HepG2 (cell line): Measurements from ENCODE around the gene TSSK3. TPM values are rescaled to one million over a fixed set of nuclear protein-coding genes. Genes with fewer than 3 reads are reported as not detected.
A peak's percentile ranks its signal among the peaks of the same experiment; 100 is the strongest.

Source experiments
- BRCA1 ChIP-seq: sonication (generic); formaldehyde crosslinking; IDR thresholded peaks from 2 replicates; pipeline ENCODE4 v1.4.0; 2020; ENCODE audit warnings: missing genetic modification reagents
- CBX1 ChIP-seq: IDR thresholded peaks from one replicate; pipeline ENCODE4 v1.6.1; 2016; ENCODE audit warnings: antibody characterized with exemption, low read depth
- ETV5 ChIP-seq: IDR thresholded peaks from 2 replicates; pipeline ENCODE4 v1.6.1; 2018; ENCODE audit warnings: missing biosample characterization, missing genetic modification reagents, inconsistent platforms, borderline replicate concordance
- JUN ChIP-seq: sonication (generic); formaldehyde crosslinking; IDR thresholded peaks from 2 replicates; pipeline ENCODE4 v1.4.0; 2020; ENCODE audit warnings: mild to moderate bottlenecking, missing genetic modification reagents
- KMT2A ChIP-seq: sonication (generic); formaldehyde crosslinking; IDR thresholded peaks from 2 replicates; pipeline ENCODE4 v1.4.0; 2020; ENCODE audit warnings: missing genetic modification reagents
- MTA3 ChIP-seq: sonication (generic); formaldehyde crosslinking; IDR thresholded peaks from 2 replicates; pipeline ENCODE4 v1.4.0; 2020; ENCODE audit warnings: missing genetic modification reagents
- NKX3-1 ChIP-seq: sonication (generic); formaldehyde crosslinking; IDR thresholded peaks from 2 replicates; pipeline ENCODE4 v1.5.0; 2020; ENCODE audit warnings: missing genetic modification reagents
- SATB2 ChIP-seq: sonication (generic); formaldehyde crosslinking; IDR thresholded peaks from 2 replicates; pipeline ENCODE4 v1.5.0; 2020; ENCODE audit warnings: missing genetic modification reagents
- ZBTB21 ChIP-seq: sonication (generic); formaldehyde crosslinking; IDR thresholded peaks from 2 replicates; pipeline ENCODE4 v1.4.0; 2020; ENCODE audit warnings: missing genetic modification reagents
- ZMYM3 ChIP-seq: sonication (generic); formaldehyde crosslinking; IDR thresholded peaks from 2 replicates; pipeline ENCODE4 v1.5.1; 2020; ENCODE audit warnings: mild to moderate bottlenecking, missing genetic modification reagents
- ZMYM4 ChIP-seq: sonication (generic); formaldehyde crosslinking; IDR thresholded peaks from 2 replicates; pipeline ENCODE4 v1.8.1; 2023; ENCODE audit warnings: mild to moderate bottlenecking, missing genetic modification reagents
- ZNF138 ChIP-seq: sonication (generic); formaldehyde crosslinking; IDR thresholded peaks from 2 replicates; pipeline ENCODE4 v1.5.0; 2020; ENCODE audit warnings: mild to moderate bottlenecking, low read depth, missing genetic modification reagents
- ZNF674 ChIP-seq: sonication (generic); formaldehyde crosslinking; IDR thresholded peaks from 2 replicates; pipeline ENCODE4 v1.5.0; 2020; ENCODE audit warnings: low read depth, mild to moderate bottlenecking, missing genetic modification reagents
- ZNF773 ChIP-seq: sonication (generic); formaldehyde crosslinking; IDR thresholded peaks from 2 replicates; pipeline ENCODE4 v1.4.0; 2020; ENCODE audit warnings: missing genetic modification reagents, borderline replicate concordance
- polyA plus RNA-seq, 8 experiments: library from polyadenylated mRNA; depleted of rRNA in 3 of 8; stranded (reverse) in 7 of 8; unstranded in 1 of 8; fragments of >200 nt; fragmentation: Illumina TruSeq in 4 of 8; extraction: Trizol in 4 of 8; gene quantifications; 2 replicates each; pipeline versions ENCODE4 v1.2.1 to v1.2.3, GENCODE V29; 2011 to 2016; ENCODE audit warnings: low read depth in 4 of 8, missing spikeins in 1 of 8, mixed read lengths in 1 of 8; ENCODE audit not compliant: insufficient read depth in 1 of 8
- total RNA-seq, 5 experiments: library from RNA; depleted of rRNA; stranded (reverse); fragments of >200 nt; fragmentation: Illumina TruSeq; extraction: Trizol; gene quantifications; 2 replicates each; pipeline ENCODE4 v1.2.3, GENCODE V29; 2016; ENCODE audit warnings: low read depth in 1 of 5
- TF ChIP-seq, protein P1 (sequence below): sonication (generic); formaldehyde crosslinking; IDR thresholded peaks from 2 replicates; pipeline ENCODE4 v1.5.0; 2020; ENCODE audit warnings: mild to moderate bottlenecking, missing genetic modification reagents
- TF ChIP-seq, protein P2 (sequence below): IDR thresholded peaks from 2 replicates; pipeline ENCODE4 v1.6.1; 2018; ENCODE audit warnings: missing genetic modification reagents
- TF ChIP-seq, protein P3 (sequence below): sonication (generic); formaldehyde crosslinking; IDR thresholded peaks from 2 replicates; pipeline ENCODE4; 2020; ENCODE audit warnings: missing genetic modification reagents, mild to moderate bottlenecking, borderline replicate concordance
- TF ChIP-seq, protein P4 (sequence below): sonication (generic); formaldehyde crosslinking; IDR thresholded peaks from 2 replicates; pipeline ENCODE4 v1.4.0; 2020; ENCODE audit warnings: mild to moderate bottlenecking, missing genetic modification reagents, borderline replicate concordance

Gene TSSK3
- total and polyA plus RNA-seq, 2 of the 13 experiments (the other 11 are each of a cell fraction or from before 2014, with no cell fraction given), result 1.0 to 1.1 TPM

DNA sequence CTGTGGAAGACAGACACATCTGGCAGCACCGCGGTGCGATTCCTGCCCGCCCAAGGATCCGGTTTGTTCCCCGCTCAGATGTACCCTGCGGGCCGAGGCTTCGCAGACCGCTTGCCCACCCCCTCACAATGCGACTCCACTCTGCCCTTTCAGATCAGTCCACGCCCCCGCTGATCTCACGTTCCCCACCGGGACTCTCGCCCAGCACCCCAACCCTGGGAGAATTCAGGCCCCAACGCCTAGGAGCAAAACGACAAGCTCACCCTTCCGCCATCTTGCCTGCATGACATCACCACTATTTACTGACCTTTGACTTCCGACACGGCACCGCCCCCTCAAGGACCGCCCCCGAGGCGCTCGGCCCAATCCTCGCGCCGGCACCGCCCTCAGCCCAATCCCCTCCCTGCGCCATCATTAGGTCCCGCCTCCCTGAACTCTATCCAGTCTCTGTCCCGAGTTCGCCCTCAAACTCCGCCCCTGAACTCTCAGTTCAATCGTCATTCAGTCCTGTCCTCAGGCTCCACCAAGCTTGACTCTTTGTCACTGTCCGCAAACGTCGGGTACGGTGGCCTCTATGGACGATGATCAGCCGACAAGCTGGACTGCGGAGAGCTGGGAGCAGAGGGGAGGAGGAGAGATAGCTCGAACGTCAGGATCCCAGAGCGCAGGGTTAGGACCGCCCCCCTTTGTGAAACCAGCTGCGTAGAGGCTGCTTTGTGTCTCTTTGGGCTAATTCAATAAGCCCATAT, 32.0 kb downstream of the TSSK3 start, which contains the start of gene BSDC1 (continued):
- 0 out of 2 replicates have a peak, but pooled peaks have one; percentile 67 for TF ChIP-seq NKX3-1 (CRISPR knock-in tag)
- TF ChIP-seq ZNF674 (CRISPR knock-in tag), result 0 out of 2 replicates have a peak, but pooled peaks have one; percentile 79
- TF ChIP-seq, protein P1, sequence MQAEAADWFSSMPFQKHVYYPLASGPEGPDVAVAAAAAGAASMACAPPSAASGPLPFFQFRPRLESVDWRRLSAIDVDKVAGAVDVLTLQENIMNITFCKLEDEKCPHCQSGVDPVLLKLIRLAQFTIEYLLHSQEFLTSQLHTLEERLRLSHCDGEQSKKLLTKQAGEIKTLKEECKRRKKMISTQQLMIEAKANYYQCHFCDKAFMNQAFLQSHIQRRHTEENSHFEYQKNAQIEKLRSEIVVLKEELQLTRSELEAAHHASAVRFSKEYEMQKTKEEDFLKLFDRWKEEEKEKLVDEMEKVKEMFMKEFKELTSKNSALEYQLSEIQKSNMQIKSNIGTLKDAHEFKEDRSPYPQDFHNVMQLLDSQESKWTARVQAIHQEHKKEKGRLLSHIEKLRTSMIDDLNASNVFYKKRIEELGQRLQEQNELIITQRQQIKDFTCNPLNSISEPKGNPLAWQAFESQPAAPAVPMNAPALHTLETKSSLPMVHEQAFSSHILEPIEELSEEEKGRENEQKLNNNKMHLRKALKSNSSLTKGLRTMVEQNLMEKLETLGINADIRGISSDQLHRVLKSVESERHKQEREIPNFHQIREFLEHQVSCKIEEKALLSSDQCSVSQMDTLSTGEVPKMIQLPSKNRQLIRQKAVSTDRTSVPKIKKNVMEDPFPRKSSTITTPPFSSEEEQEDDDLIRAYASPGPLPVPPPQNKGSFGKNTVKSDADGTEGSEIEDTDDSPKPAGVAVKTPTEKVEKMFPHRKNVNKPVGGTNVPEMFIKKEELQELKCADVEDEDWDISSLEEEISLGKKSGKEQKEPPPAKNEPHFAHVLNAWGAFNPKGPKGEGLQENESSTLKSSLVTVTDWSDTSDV (CRISPR knock-in tag), result no peak
- TF ChIP-seq ETV5 (CRISPR knock-in tag), result no peak; the same call in 1 of the 2 replicates
- TF ChIP-seq, protein P2, sequence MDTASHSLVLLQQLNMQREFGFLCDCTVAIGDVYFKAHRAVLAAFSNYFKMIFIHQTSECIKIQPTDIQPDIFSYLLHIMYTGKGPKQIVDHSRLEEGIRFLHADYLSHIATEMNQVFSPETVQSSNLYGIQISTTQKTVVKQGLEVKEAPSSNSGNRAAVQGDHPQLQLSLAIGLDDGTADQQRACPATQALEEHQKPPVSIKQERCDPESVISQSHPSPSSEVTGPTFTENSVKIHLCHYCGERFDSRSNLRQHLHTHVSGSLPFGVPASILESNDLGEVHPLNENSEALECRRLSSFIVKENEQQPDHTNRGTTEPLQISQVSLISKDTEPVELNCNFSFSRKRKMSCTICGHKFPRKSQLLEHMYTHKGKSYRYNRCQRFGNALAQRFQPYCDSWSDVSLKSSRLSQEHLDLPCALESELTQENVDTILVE (CRISPR knock-in tag), result peak; percentile 86
- no peak for TF ChIP-seq MTA3 (CRISPR knock-in tag)
- peak; percentile 93; the same call in 1 of the 2 replicates for TF ChIP-seq JUN (CRISPR knock-in tag)
- TF ChIP-seq, protein P3, sequence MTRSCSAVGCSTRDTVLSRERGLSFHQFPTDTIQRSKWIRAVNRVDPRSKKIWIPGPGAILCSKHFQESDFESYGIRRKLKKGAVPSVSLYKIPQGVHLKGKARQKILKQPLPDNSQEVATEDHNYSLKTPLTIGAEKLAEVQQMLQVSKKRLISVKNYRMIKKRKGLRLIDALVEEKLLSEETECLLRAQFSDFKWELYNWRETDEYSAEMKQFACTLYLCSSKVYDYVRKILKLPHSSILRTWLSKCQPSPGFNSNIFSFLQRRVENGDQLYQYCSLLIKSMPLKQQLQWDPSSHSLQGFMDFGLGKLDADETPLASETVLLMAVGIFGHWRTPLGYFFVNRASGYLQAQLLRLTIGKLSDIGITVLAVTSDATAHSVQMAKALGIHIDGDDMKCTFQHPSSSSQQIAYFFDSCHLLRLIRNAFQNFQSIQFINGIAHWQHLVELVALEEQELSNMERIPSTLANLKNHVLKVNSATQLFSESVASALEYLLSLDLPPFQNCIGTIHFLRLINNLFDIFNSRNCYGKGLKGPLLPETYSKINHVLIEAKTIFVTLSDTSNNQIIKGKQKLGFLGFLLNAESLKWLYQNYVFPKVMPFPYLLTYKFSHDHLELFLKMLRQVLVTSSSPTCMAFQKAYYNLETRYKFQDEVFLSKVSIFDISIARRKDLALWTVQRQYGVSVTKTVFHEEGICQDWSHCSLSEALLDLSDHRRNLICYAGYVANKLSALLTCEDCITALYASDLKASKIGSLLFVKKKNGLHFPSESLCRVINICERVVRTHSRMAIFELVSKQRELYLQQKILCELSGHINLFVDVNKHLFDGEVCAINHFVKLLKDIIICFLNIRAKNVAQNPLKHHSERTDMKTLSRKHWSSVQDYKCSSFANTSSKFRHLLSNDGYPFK (CRISPR knock-in tag), result peak; percentile 82
- no peak for TF ChIP-seq SATB2 (CRISPR knock-in tag)
- no peak for TF ChIP-seq ZMYM3
- peak; percentile 57; the same call in 1 of the 2 replicates for TF ChIP-seq ZNF773
- peak; percentile 76; the same call in 1 of the 2 replicates for TF ChIP-seq KMT2A (CRISPR knock-in tag)
- peak; percentile 30; the same call in 1 of the 2 replicates for TF ChIP-seq ZBTB21
- peak; percentile 55 for TF ChIP-seq CBX1
- peak; percentile 89 for TF ChIP-seq ZMYM4
- peak; percentile 60; the same call in 1 of the 2 replicates for TF ChIP-seq ZNF138 (CRISPR knock-in tag)
- TF ChIP-seq BRCA1, result no peak
- TF ChIP-seq, protein P4, sequence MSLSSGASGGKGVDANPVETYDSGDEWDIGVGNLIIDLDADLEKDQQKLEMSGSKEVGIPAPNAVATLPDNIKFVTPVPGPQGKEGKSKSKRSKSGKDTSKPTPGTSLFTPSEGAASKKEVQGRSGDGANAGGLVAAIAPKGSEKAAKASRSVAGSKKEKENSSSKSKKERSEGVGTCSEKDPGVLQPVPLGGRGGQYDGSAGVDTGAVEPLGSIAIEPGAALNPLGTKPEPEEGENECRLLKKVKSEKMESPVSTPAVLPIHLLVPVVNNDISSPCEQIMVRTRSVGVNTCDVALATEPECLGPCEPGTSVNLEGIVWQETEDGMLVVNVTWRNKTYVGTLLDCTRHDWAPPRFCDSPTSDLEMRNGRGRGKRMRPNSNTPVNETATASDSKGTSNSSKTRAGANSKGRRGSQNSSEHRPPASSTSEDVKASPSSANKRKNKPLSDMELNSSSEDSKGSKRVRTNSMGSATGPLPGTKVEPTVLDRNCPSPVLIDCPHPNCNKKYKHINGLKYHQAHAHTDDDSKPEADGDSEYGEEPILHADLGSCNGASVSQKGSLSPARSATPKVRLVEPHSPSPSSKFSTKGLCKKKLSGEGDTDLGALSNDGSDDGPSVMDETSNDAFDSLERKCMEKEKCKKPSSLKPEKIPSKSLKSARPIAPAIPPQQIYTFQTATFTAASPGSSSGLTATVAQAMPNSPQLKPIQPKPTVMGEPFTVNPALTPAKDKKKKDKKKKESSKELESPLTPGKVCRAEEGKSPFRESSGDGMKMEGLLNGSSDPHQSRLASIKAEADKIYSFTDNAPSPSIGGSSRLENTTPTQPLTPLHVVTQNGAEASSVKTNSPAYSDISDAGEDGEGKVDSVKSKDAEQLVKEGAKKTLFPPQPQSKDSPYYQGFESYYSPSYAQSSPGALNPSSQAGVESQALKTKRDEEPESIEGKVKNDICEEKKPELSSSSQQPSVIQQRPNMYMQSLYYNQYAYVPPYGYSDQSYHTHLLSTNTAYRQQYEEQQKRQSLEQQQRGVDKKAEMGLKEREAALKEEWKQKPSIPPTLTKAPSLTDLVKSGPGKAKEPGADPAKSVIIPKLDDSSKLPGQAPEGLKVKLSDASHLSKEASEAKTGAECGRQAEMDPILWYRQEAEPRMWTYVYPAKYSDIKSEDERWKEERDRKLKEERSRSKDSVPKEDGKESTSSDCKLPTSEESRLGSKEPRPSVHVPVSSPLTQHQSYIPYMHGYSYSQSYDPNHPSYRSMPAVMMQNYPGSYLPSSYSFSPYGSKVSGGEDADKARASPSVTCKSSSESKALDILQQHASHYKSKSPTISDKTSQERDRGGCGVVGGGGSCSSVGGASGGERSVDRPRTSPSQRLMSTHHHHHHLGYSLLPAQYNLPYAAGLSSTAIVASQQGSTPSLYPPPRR (CRISPR knock-in tag), result no peak
